Measurements from ENCODE around the gene MCF2L2.
"Not testable (repeated sequence)": the region's sequence is repeated elsewhere in the genome, so short reads cannot be mapped to it uniquely, and the experiment has no call there.

The MCF2L2 gene

DNA sequence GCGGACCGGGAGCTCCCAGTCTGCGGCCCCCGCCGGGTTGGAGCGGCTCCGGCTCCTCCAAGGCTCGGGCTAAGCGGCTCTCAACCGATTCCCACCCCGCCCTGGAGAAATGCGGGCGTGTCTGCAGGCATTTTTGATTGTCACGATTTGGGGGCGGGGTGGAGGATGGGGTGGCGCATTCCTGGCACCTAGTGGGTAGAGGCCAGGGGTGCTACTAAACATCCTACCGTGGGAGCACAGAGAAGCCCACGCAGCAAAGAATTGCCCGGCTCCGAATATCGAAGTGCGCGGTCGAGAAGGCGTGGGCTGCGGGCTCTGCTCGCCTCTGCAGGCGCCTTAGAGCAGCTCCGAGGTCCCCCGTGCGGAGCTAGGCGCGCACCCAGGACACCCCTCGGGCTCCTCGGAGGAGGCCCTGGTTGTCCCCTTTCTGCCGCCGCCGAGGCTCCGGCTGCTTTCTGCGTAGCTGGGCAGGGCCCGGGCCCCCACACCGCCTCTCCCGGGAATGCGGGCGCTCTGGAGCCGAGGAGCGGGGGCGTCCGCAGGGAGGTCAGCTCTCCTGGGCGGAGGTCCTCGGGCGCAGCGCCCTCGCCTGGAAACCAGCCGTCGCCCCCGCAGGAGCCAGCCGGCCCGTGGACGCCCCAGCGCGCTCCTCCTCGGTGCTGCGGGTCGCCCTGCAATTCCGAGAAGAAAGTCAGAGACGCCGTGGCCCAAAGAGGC is 249.4 kb downstream of the MCF2L2 start:
- H3K4me1 Mint-ChIP-seq, result peaks cover 7% of the 10 kb centered on the region
- no peaks in the 10 kb centered on the region for H3K9me3 Mint-ChIP-seq
- ATAC-seq (replicated peaks; ENCODE audit: extremely low read depth, poor library complexity, severe bottlenecking), result peak; percentile 66
- peak overlapping the region; percentile 64 for H3K4me3 Mint-ChIP-seq
- no peak overlapping the region for H3K27ac Mint-ChIP-seq (ENCODE audit: low read depth)
- DNase-seq (ENCODE audit: low spot score in 2 of 2), result no peak
- H3K36me3 Mint-ChIP-seq (ENCODE audit: insufficient read depth), result peaks cover 5% of the 10 kb centered on the region
- peaks cover 57% of the 10 kb centered on the region for H3K27me3 Mint-ChIP-seq

- peaks cover 57% of the 10 kb centered on the region for H3K27me3 Mint-ChIP-seq
Observed at GRCh38 chr3:183178512-183178832, 249.9 kb downstream of the MCF2L2 start.

DNA sequence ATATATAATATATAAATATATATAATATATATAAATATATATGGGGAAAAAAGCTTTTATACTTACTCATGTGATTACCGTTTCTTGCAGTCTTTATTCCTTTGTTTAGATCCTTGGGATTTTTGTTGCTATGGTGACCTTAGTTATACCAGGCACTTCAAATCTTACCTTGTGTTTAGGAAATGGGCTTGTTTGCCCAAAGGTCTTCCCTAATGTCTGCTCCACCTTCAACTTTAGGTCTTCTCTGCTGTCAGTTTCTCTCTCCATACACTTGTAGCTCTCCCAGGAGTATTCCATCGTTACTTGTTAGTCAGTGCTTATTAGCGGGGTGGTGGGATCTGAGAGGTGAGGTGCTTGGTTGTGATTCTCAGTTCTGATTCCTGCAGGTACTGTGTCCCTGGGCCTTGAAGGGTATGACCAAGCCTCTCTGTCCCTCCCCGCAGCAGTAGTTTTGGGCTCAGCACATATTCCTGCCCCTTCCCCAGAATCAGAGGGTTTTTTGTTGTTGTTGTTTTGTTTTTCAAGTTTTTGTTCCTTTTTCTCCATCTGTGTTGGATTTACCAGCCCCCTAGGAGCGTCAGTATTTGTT is 256.3 kb downstream of the MCF2L2 start:
- ATAC-seq (replicated peaks; ENCODE audit: extremely low read depth, poor library complexity, severe bottlenecking) (no peak), DNase-seq (ENCODE audit: low spot score in 2 of 2) (no peak)
- Mint-ChIP-seq H3K27ac (ENCODE audit: low read depth) (no peak overlapping the region), H3K4me1 (no peaks in the 10 kb centered on the region), H3K36me3 (ENCODE audit: insufficient read depth) (no peaks in the 10 kb centered on the region), H3K9me3 (no peaks in the 10 kb centered on the region), H3K4me3 (no peak overlapping the region), H3K27me3 (peaks cover 24% of the 10 kb centered on the region)

More at GRCh38 chr3:183178512-183178832, 249.9 kb downstream of the MCF2L2 start:
- Mint-ChIP-seq H3K27ac (ENCODE audit: low read depth) (no peak overlapping the region), H3K36me3 (ENCODE audit: insufficient read depth) (peaks cover 5% of the 10 kb centered on the region), H3K4me1 (peaks cover 7% of the 10 kb centered on the region), H3K9me3 (no peaks in the 10 kb centered on the region), H3K4me3 (peak overlapping the region; percentile 64)
- DNase-seq (ENCODE audit: low spot score in 2 of 2) (no peak), ATAC-seq (replicated peaks; ENCODE audit: extremely low read depth, poor library complexity, severe bottlenecking) (no peak)

DNA sequence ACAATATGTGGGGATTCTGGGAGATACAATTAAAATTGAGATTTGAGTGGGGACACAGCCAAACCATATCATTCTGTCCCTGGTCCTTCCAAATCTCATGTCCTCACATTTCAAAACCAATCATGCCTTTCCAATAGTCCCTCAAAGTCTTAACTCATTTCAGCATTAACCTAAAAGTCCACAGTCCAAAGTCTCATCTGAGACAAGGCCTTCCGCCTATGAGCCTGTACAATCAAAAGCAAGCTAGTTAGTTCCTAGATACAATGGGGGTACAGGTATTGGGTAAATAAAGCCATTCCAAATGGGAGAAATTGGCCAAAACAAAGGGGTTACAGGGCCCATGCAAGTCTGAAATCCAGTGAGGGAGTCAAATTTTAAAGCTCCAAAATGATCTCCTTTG is 260.4 kb downstream of the MCF2L2 start:
- not testable (repeated sequence) for H3K27me3 Mint-ChIP-seq; H3K27ac Mint-ChIP-seq (ENCODE audit: low read depth); DNase-seq (ENCODE audit: low spot score in 2 of 2); H3K4me3 Mint-ChIP-seq; H3K4me1 Mint-ChIP-seq; ATAC-seq (replicated peaks; ENCODE audit: extremely low read depth, poor library complexity, severe bottlenecking); H3K9me3 Mint-ChIP-seq; H3K36me3 Mint-ChIP-seq (ENCODE audit: insufficient read depth)

DNA sequence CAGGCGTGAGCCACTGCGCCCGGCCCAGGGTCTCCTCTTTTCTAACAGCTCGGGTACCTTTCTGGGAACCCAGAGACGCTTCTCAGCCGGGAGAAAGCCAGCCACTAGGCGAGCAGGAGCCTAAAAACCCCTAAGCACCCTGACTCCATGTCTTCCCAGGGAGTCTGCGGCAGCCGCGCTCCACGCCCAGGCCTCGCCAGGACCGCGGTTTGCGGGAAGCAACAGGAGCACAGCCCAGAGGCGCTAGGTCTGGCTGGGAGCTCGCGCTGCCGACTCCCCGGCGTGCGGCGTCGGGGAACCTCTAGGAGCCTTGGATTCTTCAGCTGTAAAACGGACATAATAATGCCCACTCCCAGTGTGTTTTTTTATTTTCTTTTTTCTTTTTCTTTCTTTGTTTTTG is 264.9 kb downstream of the MCF2L2 start:
- peak overlapping the region; percentile 89 for H3K4me3 Mint-ChIP-seq
- H3K27ac Mint-ChIP-seq (ENCODE audit: low read depth), result peak overlapping the region; percentile 51
- H3K36me3 Mint-ChIP-seq (ENCODE audit: insufficient read depth), result no peaks in the 10 kb centered on the region
- DNase-seq (ENCODE audit: low spot score in 2 of 2) (no peak), ATAC-seq (replicated peaks; ENCODE audit: extremely low read depth, poor library complexity, severe bottlenecking) (no peak)
- no peaks in the 10 kb centered on the region for H3K27me3 Mint-ChIP-seq
- peaks cover 12% of the 10 kb centered on the region for H3K4me1 Mint-ChIP-seq
- no peaks in the 10 kb centered on the region for H3K9me3 Mint-ChIP-seq

DNA sequence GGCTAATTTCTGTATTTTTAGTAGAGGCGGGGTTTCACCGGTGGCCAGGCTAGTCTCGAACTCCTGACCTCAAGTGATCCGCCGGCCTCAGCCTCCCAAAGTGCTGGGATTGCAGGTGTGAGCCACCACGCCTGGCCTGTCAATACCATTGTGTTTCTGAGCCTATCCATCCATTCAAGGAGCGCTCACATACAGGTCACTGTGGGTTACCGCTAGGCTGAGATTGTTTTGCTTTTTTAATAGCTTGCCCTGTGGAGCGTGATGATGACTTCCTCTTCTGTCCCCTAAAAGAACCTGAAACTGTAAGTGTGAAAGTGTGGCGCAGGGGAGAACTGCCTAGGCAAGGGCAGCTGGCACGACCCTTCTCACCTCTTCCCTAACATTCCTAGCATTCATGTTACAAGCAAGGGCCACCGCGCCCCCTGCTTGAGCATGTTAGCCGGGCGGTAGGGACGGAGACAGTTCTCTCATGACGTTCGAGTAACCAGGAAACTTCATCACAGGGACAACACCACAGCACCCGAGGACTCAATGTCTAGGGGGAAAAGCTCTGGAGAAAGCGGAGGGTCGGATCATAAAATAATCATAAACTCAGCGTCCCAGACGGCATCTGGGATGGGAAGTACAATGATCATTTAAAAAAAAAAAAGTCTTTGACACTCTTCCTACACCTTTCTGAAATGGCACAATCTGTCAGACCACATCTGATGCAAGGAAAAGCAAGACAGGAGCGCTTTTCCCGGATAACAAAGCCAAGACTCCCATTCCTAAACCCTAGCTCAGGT is 266.7 kb downstream of the MCF2L2 start:
- peak overlapping the region; percentile 89 for H3K4me3 Mint-ChIP-seq
- peak; percentile 50 for ATAC-seq (replicated peaks; ENCODE audit: extremely low read depth, poor library complexity, severe bottlenecking)
- peaks cover 12% of the 10 kb centered on the region for H3K4me1 Mint-ChIP-seq
- H3K27ac Mint-ChIP-seq (ENCODE audit: low read depth), result peak overlapping the region; percentile 68
- no peaks in the 10 kb centered on the region for H3K9me3 Mint-ChIP-seq
- no peaks in the 10 kb centered on the region for H3K27me3 Mint-ChIP-seq
- peaks cover 2% of the 10 kb centered on the region for H3K36me3 Mint-ChIP-seq (ENCODE audit: insufficient read depth)
- no peak for DNase-seq (ENCODE audit: low spot score in 2 of 2)

DNA sequence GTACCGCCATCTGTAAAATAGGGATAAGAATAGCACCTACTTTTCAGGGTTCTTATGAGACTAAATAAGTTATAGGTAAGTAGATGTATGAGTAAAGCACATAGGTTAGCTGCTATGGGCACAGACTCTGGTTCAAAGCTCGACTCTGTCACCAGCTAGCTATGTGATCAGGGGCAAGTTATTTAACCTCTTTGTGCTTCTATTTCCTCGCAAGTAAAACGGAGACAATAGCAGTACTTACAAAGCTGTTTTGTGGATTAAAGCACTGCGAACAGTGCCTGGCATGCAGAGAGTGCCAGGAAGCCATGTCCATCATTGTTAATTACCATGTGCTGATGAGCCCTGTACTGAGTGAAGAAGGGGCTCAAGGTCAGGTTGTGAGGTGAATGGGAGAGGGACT is 267.8 kb downstream of the MCF2L2 start:
- H3K36me3 Mint-ChIP-seq (ENCODE audit: insufficient read depth), result peaks cover 2% of the 10 kb centered on the region
- ATAC-seq (replicated peaks; ENCODE audit: extremely low read depth, poor library complexity, severe bottlenecking) (no peak), DNase-seq (ENCODE audit: low spot score in 2 of 2) (no peak)
- no peaks in the 10 kb centered on the region for H3K27me3 Mint-ChIP-seq
- no peak overlapping the region for H3K4me3 Mint-ChIP-seq
- peaks cover 12% of the 10 kb centered on the region for H3K4me1 Mint-ChIP-seq
- H3K27ac Mint-ChIP-seq (ENCODE audit: low read depth), result peak overlapping the region; percentile 68
- H3K9me3 Mint-ChIP-seq, result no peaks in the 10 kb centered on the region

- ATAC-seq (replicated peaks; ENCODE audit: extremely low read depth, poor library complexity, severe bottlenecking), result no peak
- peaks cover 3% of the 10 kb centered on the region for H3K36me3 Mint-ChIP-seq (ENCODE audit: insufficient read depth)
- DNase-seq (ENCODE audit: low spot score in 2 of 2), result no peak
- no peak overlapping the region for H3K4me3 Mint-ChIP-seq
- H3K27ac Mint-ChIP-seq (ENCODE audit: low read depth), result no peak overlapping the region
- H3K9me3 Mint-ChIP-seq, result no peaks in the 10 kb centered on the region
- H3K27me3 Mint-ChIP-seq, result no peaks in the 10 kb centered on the region
- H3K4me1 Mint-ChIP-seq, result peaks cover 12% of the 10 kb centered on the region
Observed at GRCh38 chr3:183159333-183159732, 269.1 kb downstream of the MCF2L2 start.

- no peak overlapping the region for H3K4me3 Mint-ChIP-seq
- ATAC-seq (replicated peaks; ENCODE audit: extremely low read depth, poor library complexity, severe bottlenecking) (no peak), DNase-seq (ENCODE audit: low spot score in 2 of 2) (no peak)
- H3K4me1 Mint-ChIP-seq, result peaks cover 12% of the 10 kb centered on the region
- H3K9me3 Mint-ChIP-seq, result no peaks in the 10 kb centered on the region
- peaks cover 8% of the 10 kb centered on the region for H3K36me3 Mint-ChIP-seq (ENCODE audit: insufficient read depth)
- no peaks in the 10 kb centered on the region for H3K27me3 Mint-ChIP-seq
- H3K27ac Mint-ChIP-seq (ENCODE audit: low read depth), result no peak overlapping the region
Observed at GRCh38 chr3:183158551-183159006, 269.8 kb downstream of the MCF2L2 start.

- Mint-ChIP-seq H3K27me3 (no peaks in the 10 kb centered on the region), H3K27ac (ENCODE audit: low read depth) (no peak overlapping the region), H3K36me3 (ENCODE audit: insufficient read depth) (peaks cover 8% of the 10 kb centered on the region), H3K9me3 (no peaks in the 10 kb centered on the region), H3K4me1 (peaks cover 12% of the 10 kb centered on the region), H3K4me3 (no peak overlapping the region)
- ATAC-seq (replicated peaks; ENCODE audit: extremely low read depth, poor library complexity, severe bottlenecking) (no peak), DNase-seq (ENCODE audit: low spot score in 2 of 2) (no peak)
Observed at GRCh38 chr3:183158113-183158512, 270.3 kb downstream of the MCF2L2 start.

- no peak overlapping the region for H3K27ac Mint-ChIP-seq (ENCODE audit: low read depth)
- H3K27me3 Mint-ChIP-seq, result no peaks in the 10 kb centered on the region
Observed at GRCh38 chr3:183156266-183156665, 272.2 kb downstream of the MCF2L2 start.

DNA sequence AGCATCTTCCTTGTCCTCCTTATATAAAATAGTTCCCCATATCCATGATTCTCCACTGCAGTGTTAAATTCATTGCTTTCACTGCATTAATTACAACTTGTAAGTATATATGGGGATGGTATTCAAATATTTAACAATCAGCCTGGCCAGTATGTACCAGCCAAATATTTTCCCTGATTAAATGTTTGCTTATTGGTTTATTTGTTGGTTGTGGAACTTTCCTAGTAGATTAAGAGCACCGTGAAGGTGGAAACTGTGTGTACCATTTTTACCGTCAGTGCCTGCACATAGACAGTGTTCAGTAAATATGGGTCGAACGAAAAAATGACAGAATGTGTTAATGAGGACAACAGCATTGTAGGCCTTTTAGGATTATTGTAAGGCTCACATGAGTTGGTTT is 272.9 kb downstream of the MCF2L2 start:
- Mint-ChIP-seq H3K36me3 (ENCODE audit: insufficient read depth) (peaks cover 8% of the 10 kb centered on the region), H3K4me1 (no peaks in the 10 kb centered on the region), H3K9me3 (no peaks in the 10 kb centered on the region), H3K27me3 (no peaks in the 10 kb centered on the region), H3K4me3 (no peak overlapping the region), H3K27ac (ENCODE audit: low read depth) (no peak overlapping the region)
- ATAC-seq (replicated peaks; ENCODE audit: extremely low read depth, poor library complexity, severe bottlenecking), result no peak
- DNase-seq (ENCODE audit: low spot score in 2 of 2), result no peak

More at GRCh38 chr3:183156266-183156665, 272.2 kb downstream of the MCF2L2 start:
- no peak for DNase-seq (ENCODE audit: low spot score in 2 of 2)
- Mint-ChIP-seq H3K9me3 (no peaks in the 10 kb centered on the region), H3K4me3 (no peak overlapping the region), H3K4me1 (no peaks in the 10 kb centered on the region), H3K36me3 (ENCODE audit: insufficient read depth) (peaks cover 8% of the 10 kb centered on the region)
- no peak for ATAC-seq (replicated peaks; ENCODE audit: extremely low read depth, poor library complexity, severe bottlenecking)

Data from central memory CD8-positive, alpha-beta T cell (primary cell).